Middle frontal gyrus (tissue), 1 donor: ENCODE results near the gene MAP4K5.

Experiments
- DNase-seq: peaks from one replicate; pipeline ENCODE4 v3.0.0-alpha.2; 2015; ENCODE audit warnings: low spot score; ENCODE audit errors: extremely low spot score

Gene MAP4K5

DNA sequence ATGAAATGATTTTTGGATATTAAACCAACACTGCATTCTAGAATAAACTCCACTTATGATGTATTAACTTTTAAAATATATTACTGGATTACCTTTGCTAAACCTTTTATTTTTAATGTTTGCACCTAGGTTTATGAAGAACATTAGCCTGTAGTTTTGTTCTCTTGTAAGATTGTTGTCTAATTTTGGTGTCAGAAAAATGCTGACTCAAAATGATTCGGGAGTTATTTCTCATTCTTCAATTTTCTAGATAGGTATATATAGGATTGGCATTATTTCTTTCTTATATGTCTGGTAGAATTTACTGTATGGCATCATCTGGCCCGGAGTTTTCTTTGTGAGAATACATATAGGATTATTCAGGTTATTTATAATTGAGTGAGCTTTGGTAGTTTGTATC is 54.6 kb downstream of the MAP4K5 start:
- DNase-seq, result no peak

DNA sequence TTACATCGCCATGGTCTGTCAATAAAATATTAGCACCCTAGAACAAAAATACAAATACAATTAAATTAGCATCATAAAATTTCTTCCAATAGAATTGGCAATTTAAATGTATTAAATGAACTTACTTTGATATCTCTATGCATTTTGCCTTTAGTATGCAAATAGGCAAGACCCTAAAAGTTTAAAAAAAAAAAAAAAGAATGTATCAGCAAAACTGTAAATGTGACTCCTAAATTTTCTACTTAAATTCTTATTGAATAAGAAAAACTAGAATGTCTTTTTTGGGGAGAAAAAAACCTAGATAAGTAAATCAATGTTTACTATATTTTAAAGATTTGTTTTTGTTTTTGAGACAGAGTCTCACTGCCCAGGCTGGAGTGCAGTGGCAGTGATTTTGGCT is 56.2 kb downstream of the MAP4K5 start:
- no peak for DNase-seq

DNA sequence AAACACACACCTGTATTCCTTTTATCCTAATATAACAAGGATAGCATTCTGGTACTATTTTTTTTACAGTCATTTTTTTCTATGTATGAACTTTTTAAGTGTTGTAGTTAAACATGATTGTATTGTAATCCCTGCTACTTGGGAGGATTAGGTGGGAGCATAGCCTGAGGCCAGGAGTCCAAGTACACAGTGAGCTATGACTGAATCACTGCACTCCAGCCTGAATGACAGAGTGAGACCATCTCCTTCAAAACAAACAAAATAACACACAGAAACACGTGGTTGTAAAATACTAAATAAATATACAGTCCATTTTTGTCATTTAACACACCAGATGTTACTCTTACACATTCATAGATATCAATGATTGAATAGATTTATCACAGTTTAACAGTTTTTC is 56.9 kb downstream of the MAP4K5 start:
- no peak for DNase-seq

DNA sequence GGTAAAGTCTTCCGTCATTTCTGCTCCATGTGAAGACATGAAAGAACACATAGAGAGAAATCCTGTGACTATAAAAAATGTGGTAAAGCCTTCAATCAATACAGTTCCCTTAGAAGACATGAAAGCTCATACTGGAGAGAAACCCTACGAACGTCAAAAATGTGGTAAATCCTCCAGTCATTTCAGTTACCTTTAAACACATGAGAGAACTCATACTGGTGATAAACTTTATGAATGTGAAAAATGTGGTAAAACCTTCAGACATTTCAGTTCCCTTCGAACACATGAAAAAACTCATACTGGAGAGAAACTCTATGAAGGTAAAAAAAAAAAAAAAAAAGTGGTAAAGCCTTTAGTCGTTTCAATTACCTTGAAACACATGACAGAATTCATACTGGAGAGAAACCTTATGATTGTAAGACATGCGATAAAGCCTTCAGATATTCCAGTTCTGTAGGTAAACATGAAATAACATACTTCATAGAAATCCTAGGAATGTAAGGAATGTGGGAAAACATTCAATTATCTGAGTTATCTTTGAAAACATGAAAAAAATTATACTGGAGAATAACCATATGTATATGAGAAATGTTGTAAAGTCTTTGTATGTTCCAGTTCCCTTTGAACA is 60.4 kb downstream of the MAP4K5 start:
- DNase-seq, result no peak

DNA sequence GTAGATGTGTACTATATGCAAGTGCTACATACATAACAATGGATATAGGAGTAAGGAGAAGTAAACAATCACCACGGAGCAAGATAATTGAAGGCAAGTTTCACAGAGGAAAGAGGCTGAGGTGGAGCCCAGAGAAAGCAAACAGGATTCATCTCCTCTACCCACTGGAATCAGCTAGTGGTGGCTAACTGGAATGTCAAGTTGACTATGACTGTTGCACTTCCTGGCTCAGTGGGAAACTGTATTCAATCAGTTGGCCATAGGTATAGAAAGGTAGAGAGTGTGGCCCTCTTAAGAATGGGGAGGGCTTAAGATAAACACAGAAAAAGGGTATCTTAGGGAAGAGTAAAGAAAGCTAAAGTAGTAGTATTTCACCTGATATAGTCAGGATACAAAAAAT is 62.4 kb downstream of the MAP4K5 start:
- DNase-seq, result no peak

DNA sequence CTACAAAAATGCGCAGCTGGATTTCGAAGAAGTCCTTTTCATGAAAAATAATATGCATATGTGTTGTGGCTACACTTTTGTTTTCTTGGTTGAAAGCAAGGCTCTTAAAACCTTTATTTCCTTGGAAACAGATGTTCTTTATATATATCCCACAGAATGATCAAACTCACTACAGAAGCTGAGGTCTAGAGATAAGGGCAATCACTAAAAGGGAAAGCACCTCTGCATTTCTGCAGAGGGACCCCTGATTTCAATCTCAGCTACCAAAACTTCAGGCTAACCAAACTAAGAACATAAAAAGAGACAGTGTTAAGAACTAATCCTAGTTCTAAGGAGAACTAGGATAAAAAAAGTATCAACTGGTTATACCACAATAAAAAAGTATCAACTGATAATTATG is 70.3 kb downstream of the MAP4K5 start:
- DNase-seq, result no peak

DNA sequence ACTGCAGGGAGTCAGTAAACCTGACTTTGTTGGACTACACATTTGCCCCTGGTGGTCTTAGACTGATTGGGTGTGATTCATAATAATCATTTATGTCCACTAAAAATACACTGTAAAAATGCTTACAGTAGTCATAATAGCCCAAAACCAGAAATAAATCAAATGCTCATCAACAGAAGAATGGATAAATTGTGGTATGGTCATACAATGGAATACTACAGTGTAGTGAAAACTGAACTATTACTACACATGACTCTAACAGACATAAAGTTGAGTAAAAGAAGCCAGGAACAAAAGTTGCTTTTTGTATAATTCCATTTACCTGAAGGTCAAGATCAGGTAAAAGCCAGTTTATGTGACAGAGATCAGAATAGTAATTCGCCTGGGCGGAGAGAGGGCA is 78.5 kb downstream of the MAP4K5 start:
- DNase-seq, result no peak

DNA sequence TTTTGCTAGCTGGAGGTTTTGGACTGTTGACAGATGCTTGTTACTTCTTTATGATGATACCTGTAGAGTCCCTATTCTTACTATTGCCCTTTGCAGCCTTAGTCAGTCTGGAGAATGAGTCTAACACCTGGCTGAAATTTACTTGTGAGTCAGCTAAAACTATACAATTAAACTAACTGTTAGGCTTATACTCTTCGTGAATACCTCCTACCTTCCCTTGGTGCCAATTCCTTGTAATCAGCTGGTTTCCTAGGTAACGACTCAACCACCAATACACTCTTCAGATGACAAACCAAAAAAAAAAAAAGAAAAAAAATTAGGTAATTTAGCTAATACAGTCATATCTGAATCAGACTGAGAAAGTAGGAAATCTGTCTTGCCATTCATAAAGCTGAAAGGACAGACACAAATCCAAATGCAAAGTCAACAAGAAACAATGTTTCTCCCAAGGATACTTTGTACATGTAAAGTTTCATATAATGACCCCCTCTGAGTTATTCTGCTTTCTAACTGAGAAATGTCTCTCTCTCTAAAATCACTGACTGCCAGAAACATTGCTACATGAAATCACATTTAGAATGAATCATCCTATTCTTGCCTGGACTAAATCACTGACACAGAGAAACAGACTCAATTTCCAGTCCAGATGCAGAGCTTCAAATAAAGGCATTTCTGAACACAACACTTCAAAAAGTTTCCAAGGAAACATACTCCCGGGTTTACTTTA is 79.2 kb downstream of the MAP4K5 start:
- DNase-seq, result no peak

DNA sequence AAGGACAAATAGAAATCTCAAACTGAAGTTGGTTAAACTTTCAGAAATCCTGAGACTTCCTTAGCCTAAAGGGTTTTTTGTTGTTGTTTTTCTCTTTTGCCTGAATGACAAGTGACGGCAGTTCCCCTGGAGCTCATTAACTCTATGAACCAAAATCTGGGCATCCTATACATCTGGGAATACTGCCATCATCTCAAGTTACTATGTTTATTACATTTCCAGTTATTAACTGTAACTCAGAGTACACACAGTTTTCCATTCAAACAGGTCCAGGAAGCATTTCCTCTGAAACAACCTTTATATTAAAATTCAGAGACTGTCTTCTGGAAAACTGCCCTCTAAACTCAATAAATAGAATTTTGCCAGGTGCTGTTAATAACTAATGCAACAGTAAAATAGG is 80.1 kb downstream of the MAP4K5 start:
- no peak for DNase-seq

DNA sequence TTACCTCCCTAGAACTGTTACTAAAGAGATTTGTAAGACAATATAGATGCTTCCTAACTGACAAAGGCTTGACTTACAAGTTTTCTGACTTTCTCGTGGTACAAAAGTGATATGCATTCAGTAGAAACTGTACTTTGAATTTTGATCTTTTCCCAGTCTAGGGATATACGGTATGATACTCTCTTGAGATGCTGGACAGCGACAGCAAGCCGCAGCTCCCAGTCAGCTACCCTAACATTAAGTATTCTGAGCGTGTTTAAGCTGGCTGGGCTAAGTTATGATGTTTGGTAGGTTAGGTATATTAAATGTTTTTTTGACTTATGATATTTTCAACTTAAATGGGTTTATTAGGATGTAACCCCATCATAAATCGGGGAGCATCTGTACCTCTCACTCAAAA is 80.5 kb downstream of the MAP4K5 start:
- no peak for DNase-seq

DNA sequence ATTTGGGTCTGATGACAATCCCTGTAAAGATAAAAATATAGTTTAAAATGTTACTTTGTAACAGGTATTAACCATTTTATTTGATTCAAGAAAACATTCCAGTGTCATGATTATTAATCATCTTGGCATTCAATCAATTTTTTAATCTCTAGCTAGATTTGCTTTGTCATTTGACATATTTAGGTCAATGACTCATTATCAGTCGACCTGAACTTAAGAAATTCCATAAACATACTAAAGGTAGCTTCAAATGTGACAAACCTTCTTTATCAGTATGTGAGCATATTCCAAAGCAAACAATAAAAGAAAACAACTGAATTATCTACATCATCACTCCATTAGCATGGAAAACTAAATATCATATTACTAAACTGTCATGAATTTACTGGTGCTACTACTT is 84.9 kb downstream of the MAP4K5 start:
- no peak for DNase-seq

DNA sequence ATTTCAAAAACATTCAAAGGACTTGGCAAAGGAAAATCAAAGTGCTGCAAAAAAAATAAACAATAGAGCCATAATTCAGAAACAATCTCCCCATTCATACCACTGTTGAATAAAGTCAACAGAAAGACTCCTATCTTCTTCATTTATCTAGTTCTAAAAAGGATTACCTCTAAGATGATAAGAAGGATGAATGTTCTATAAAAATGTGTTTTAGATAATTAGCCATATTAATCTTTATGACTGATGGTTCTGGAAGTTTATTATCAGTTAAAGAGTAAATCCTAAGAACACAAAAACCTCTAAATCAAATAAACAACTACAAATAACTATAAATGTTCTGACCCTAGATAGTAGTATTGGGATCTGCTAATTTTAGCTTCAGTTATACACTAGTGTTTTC is 97.8 kb downstream of the MAP4K5 start:
- no peak for DNase-seq

DNA sequence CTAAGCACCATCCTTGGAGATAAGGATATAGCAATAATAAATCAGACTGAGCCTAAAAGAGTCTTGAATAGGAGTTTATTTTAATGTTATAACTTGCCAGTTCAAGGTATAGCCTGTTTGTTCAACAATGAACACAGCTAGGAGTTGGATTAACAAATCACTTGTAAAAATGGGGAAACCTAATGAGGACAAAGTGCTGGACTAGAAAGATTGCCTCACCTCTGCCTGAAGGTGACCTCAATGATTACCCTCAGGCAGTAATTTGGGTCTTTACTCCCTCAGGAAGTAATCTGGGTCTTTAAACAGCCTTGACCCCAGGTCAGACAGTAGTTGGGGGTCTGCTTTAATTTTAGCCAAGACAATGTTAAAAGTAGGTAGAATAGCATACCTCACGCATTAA is 100.2 kb downstream of the MAP4K5 start:
- no peak for DNase-seq

DNA sequence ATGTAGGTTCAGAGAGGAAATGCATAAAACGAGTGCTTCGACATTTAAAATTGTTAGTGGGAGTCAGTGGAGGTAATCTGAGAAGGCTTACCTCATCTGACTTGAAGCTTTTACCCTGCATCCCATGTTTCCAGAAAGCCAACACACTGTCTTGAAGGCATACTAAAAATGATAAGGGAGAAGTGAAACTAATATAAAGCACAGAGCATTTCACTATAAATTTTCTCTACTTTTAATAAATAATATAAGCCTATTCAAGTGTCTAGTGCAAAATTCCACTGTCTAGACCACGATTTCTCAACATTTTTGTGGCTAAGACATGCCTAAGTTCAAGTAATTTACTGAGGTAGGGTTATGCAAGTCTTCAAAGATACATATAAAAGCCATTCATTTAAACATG is 106.6 kb downstream of the MAP4K5 start:
- DNase-seq, result no peak

DNA sequence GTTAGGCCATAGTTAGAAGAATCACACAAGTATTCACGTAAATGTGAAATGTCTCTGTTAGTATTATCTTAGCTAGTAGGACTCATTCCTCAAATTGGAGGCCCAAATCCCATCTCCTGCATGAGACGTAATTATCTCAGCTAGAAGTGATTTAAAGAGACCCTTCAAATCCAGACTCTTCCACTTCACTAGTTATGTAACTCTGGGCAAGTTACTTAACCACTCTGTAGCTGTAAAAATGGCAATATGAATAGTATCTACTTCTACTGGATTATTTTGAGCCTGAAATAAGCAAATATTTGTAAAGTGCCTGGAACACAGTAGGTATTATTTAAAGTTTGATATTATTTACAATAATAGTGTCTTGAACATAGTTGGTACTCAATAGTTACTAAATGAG is 107.3 kb downstream of the MAP4K5 start:
- no peak for DNase-seq

DNA sequence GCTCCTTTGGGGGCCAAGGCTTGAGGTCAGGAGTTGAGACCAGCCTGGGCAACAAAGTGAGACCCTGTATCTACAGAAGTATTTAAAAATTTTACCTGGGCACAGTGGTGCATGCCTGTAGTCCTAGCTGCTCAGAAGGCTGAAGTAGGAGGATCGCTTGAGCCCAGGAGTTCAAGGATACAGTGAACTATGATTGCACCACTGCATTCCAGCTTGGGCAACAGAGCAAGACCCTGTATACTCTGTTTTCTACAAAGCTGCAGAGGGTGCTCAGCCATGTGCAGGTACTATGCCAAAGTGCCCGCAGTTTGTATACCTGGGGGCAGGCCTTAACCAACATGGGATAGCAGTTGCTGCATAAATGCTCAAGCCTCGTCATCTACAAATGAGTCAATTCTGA is 108.8 kb downstream of the MAP4K5 start:
- DNase-seq, result no peak

DNA sequence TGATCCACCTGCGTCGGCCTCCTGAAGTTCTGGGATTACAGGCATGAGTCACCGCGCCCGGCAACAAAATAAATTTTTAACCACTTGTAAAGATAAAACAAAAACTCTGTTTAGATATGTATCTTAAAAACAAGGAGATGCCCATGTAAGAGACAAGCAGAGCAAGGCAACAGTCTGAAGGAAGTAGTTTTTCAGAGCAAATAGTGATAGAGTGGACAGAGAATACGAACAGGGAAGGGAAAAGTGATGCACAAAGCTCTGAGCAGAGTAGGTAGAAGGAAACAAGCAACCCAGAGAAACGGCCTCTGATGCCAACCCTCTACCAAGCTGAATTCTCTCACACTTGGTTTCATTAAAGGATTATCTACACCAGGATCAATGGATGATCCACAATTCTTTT is 110.9 kb downstream of the MAP4K5 start:
- DNase-seq, result no peak

DNA sequence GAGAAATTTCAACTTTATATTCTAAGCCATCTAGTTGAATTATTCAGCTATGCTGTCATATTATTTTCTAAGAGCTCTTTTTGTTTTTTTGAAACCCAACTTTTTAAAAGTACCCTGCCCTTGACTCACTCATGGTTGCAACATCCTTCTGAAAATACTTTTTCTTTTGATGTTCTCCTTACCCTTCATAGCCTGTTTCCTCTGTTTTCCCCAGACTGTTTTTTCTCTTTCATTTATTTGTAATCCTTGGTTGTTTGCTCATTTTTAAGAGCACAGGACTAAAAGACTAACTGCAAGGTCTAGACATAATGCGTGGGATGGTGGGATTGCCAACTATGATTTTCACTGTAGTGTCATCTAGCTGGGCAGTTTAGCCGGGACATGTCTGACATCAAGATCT is 114.5 kb downstream of the MAP4K5 start:
- DNase-seq, result no peak

DNA sequence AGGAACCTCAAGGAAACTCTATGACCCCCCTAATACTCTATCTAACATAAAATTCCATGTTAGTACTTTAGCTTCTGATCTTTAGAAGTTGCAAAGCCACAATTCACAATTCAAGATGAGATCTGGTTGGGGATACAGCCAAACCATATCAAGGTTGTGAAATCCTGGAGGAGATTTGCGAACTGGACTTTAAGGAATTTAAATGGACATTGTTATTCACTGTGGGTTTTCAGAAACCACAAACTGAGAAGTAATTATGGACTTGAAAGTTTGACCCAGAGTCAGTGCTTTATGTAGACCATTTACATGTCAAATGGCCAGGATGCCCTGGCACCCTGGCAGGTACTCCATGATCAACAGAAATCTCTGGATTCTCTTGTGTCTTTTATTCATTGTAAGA is 121.4 kb downstream of the MAP4K5 start:
- DNase-seq, result no peak

DNA sequence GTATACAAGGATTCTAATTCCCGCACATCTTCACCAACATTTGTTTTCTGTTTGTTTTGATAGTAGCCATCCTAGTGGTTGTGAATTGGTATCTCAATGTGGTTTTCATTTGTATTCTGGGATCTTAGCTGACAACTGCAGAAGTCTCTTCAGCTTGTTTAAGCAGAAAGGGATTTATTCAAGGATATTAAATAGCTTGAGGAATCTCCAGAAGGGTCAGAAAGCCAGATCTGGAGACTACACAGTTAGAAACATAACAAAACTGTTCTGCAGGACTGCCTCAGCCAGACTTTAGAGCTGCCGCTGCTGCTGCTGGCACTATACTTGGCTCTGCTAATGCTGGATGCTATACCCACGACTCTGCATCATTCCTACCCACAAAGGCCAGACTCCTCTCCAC is 122.3 kb downstream of the MAP4K5 start:
- no peak for DNase-seq

DNA sequence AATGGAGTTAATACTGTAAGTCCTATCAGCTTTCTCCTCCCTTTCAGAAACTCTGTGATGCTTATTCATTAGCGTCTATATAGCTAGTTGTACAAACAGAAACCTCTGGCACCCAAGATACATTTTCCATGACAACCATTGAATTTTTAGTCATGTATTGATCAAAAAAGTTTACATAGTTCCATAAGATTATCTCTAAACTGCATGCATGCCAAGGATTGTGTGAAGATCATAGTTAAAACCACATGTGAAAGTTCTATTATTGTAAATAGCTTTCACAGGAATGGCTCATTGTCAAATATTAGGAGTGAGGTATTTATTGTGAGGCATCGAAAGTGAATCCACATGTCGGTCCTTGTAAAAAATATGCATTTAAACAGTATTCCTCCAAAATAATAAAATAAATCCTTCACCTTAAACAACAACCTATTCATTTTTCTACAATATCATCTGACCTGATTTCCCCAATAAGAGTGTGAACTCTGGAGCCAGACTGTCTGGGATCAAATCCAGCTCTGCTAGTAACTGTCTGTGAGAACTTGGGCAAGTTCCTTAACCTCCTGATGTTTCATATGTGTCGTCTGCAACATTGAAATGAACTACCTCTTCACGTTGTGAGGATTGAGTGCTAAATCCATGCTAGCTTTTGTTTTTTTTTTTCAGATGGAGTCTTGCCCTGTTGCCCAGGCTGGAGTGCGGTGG is 125.1 kb downstream of the MAP4K5 start:
- no peak for DNase-seq

DNA sequence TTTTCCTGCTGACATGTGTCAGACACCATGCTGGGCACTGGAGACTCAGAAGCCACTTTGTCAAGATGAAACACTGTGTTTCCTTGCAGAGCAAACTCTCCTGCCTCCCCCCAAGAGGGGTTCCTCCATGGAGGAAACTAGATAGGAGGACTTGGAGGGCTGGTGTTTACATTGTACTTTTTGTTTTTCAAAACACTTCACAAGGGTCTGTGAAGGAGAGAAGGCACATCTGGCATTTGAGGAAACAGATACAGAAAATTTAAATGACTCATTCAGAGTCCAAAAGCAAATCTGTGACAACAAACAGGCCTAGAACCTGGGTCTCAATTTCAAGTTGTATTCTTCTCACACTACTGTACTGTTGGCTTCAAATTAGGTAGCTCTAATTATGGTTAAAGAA is 128.9 kb downstream of the MAP4K5 start:
- no peak for DNase-seq

DNA sequence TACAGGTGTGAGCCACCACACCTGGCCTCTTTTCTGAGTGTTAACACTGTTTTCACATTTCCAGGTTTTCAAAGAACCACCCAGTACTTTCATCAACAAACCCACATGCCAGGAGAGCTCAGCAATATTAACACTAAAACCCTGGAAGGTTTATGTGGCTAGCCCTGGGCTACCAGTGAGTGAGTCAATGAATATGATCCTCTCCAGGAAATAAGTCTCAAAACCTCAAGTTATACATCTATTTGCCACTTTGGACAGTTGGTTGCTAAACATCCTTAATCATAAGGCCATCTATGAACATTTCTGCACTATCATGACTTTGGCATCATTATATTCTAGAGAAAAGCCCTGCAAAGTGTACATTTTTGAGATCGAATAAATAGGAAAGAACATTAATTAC is 129.4 kb downstream of the MAP4K5 start:
- DNase-seq, result no peak
